Liver (tissue), 9 donors: ENCODE data around the gene TRAPPC2L. TPM values are rescaled to one million over a fixed set of nuclear protein-coding genes. Genes with fewer than 3 reads are reported as not detected.
"Not testable (repeated sequence)": the region's sequence is repeated elsewhere in the genome, so short reads cannot be mapped to it uniquely, and the experiment has no call there.

Experiments
- DNase-seq: peaks from one replicate; pipeline ENCODE4 v3.0.0-alpha.2; 2017; ENCODE audit warnings: low spot score
- H3K27ac ChIP-seq, 2 donors: one replicate each; pipeline ENCODE4 v1.7.0; 2013; ENCODE audit warnings: inconsistent platforms in 2 of 2, low read length in 2 of 2, control low read depth in 1 of 2, low read depth in 1 of 2, mild to moderate bottlenecking in 1 of 2
- H3K27me3 ChIP-seq, 4 donors: one replicate each; pipeline versions ENCODE4 v1.6.1 to v1.7.0; 2013; ENCODE audit warnings: low read length in 3 of 4, inconsistent platforms in 1 of 4, mild to moderate bottlenecking in 1 of 4, moderate library complexity in 1 of 4; ENCODE audit not compliant: control insufficient read depth in 4 of 4, insufficient read depth in 4 of 4
- H3K36me3 ChIP-seq, 4 donors: one replicate each; pipeline versions ENCODE4 v1.6.1 to v1.7.0; 2013; ENCODE audit warnings: low read length in 3 of 4, mild to moderate bottlenecking in 3 of 4, low read depth in 1 of 4, moderate library complexity in 1 of 4; ENCODE audit not compliant: control insufficient read depth in 4 of 4, insufficient read depth in 3 of 4
- H3K4me1 ChIP-seq, 4 donors: one replicate each; pipeline versions ENCODE4 v1.6.1 to v1.7.0; 2013; ENCODE audit warnings: low read length in 3 of 4, mild to moderate bottlenecking in 3 of 4, moderate library complexity in 1 of 4; ENCODE audit not compliant: control insufficient read depth in 4 of 4, insufficient read depth in 4 of 4
- H3K4me3 ChIP-seq, 3 donors: one replicate each; pipeline versions ENCODE4 v1.6.1 to v1.7.0; 2013; ENCODE audit warnings: low read length in 3 of 3, control low read depth in 1 of 3, low read depth in 1 of 3, mild to moderate bottlenecking in 1 of 3
- H3K9ac ChIP-seq, 2 donors: one replicate each; pipeline ENCODE4 v1.7.0; 2013; ENCODE audit warnings: low read length in 2 of 2, mild to moderate bottlenecking in 2 of 2, moderate library complexity in 2 of 2, control low read depth in 1 of 2, low read depth in 1 of 2
- H3K9me3 ChIP-seq, 4 donors: one replicate each; pipeline versions ENCODE4 v1.6.1 to v1.7.0; 2013; ENCODE audit warnings: low read length in 3 of 4; ENCODE audit not compliant: control insufficient read depth in 4 of 4
- ATF3 ChIP-seq: IDR thresholded peaks from 2 replicates; pipeline ENCODE4 v1.6.1; 2016; ENCODE audit warnings: antibody characterized with exemption
- CTCF ChIP-seq: fragments of 150-350 bp; IDR thresholded peaks from 2 replicates; pipeline ENCODE4 v1.5.1; 2017; ENCODE audit warnings: improper control_type of control experiment, low read depth, low read length; ENCODE audit not compliant: missing input control
- EGR1 ChIP-seq, 2 donors: IDR thresholded peaks; 2 replicates each; pipeline ENCODE4 v1.6.1; 2016 to 2018; ENCODE audit warnings: antibody characterized with exemption in 2 of 2, low read depth in 2 of 2
- FOXA1 ChIP-seq: IDR thresholded peaks from 2 replicates; pipeline ENCODE4 v1.6.1; 2016; ENCODE audit warnings: antibody characterized with exemption
- FOXA2 ChIP-seq: IDR thresholded peaks from 2 replicates; pipeline ENCODE4 v1.6.1; 2016; ENCODE audit warnings: antibody characterized with exemption
- GABPA ChIP-seq, 2 donors: IDR thresholded peaks in 1 of 2; conservative IDR thresholded peaks in 1 of 2; 2 replicates each; pipeline ENCODE4 v1.6.1; 2016; ENCODE audit warnings: antibody characterized with exemption in 2 of 2, mild to moderate bottlenecking in 1 of 2, moderate library complexity in 1 of 2
- HNF4A ChIP-seq, 2 donors: conservative IDR thresholded peaks; 2 replicates each; pipeline ENCODE4 v1.6.1; 2016; ENCODE audit warnings: antibody characterized with exemption in 2 of 2, mild to moderate bottlenecking in 2 of 2
- MAX ChIP-seq: IDR thresholded peaks from 2 replicates; pipeline ENCODE4 v1.6.1; 2016; ENCODE audit warnings: antibody characterized with exemption
- NR2F2 ChIP-seq: IDR thresholded peaks from 2 replicates; pipeline ENCODE4 v1.6.1; 2016; ENCODE audit warnings: antibody characterized with exemption
- RAD21 ChIP-seq, 2 donors: IDR thresholded peaks; 2 replicates each; pipeline ENCODE4 v1.6.1; 2016; ENCODE audit warnings: antibody characterized with exemption in 2 of 2, mild to moderate bottlenecking in 2 of 2
- REST ChIP-seq: IDR thresholded peaks from 2 replicates; pipeline ENCODE4 v1.6.1; 2016; ENCODE audit warnings: antibody characterized with exemption, mild to moderate bottlenecking
- SP1 ChIP-seq: IDR thresholded peaks from 2 replicates; pipeline ENCODE4 v1.6.1; 2018; ENCODE audit warnings: antibody characterized with exemption, mild to moderate bottlenecking
- YY1 ChIP-seq: IDR thresholded peaks from 2 replicates; pipeline ENCODE4 v1.6.1; 2016; ENCODE audit warnings: antibody characterized with exemption, mild to moderate bottlenecking
- ZBTB33 ChIP-seq: IDR thresholded peaks from 2 replicates; pipeline ENCODE4 v1.6.1; 2016; ENCODE audit warnings: antibody characterized with exemption
- WGBS: extraction: QIAGEN DNeasy Blood & Tissue Kit; methylation state at CpG from one replicate; pipeline ENCODE4 v1.1.7; 2013; 5-methylcytosine and 5-hydroxymethylcytosine counted together
- polyA plus RNA-seq, 2 donors: library from polyadenylated mRNA; stranded (reverse) in 1 of 2; unstranded in 1 of 2; fragments of 200-250 nt in 1 of 2; fragments of >200 nt in 1 of 2; fragmentation: Nextera tagmentation in 1 of 2; extraction: Ambion mirVana in 1 of 2; gene quantifications; one replicate each; pipeline versions ENCODE4 v1.2.1 to v1.2.3, GENCODE V29; 2013 to 2015
- total RNA-seq, 2 donors: library from RNA; depleted of rRNA; stranded (reverse); fragments of >200 nt; gene quantifications; one replicate each; pipeline ENCODE4 v1.2.3, GENCODE V29; 2014
- donor health status: healthy.
- donor health status: healthy.
- donor health status: healthy.
- donor health status: healthy.
- donor health status: healthy.

Gene TRAPPC2L
- total and polyA plus RNA-seq, 4 donors, result 16.3 to 59.4 (median 22.2) TPM

GRCh38 chr16:88892065-88892464, 35.1 kb downstream of the TRAPPC2L start:
- Histone ChIP-seq H3K4me3 (no peak overlapping the region), H3K36me3 (no peaks in the 10 kb centered on the region), H3K9me3 (no peaks in the 10 kb centered on the region), H3K27me3 (no peaks in the 10 kb centered on the region), H3K4me1 (peaks cover 0 to 8% (median 5%) of the 10 kb centered on the region in 4 donors), H3K9ac (no peak overlapping the region), H3K27ac (no peak overlapping the region)
- no peak for DNase-seq
- TF ChIP-seq GABPA (IDR thresholded peaks at IDR 0.05 in 1 of 2, conservative IDR thresholded peaks at IDR 0.05 in 1 of 2) (no peak), FOXA2 (no peak), EGR1 (IDR thresholded peaks at IDR 0.05; ENCODE audit: low read depth in 2 of 2) (no peak), RAD21 (IDR thresholded peaks at IDR 0.05) (no peak), REST (no peak), SP1 (no peak), ATF3 (no peak), MAX (no peak), FOXA1 (no peak), YY1 (no peak), CTCF (no peak), HNF4A (conservative IDR thresholded peaks at IDR 0.05) (no peak)
- WGBS, result 91% methylated on average over 20 of the region's 20 CpGs

GRCh38 chr16:88893127-88893968, 36.4 kb downstream of the TRAPPC2L start:
- DNase-seq, result no peak
- H3K4me1 ChIP-seq, result no peaks in the 10 kb centered on the region
- H3K4me3 ChIP-seq, result no peak overlapping the region
- H3K27me3 ChIP-seq, result no peaks in the 10 kb centered on the region
- H3K36me3 ChIP-seq, result no peaks in the 10 kb centered on the region
- TF ChIP-seq NR2F2 (no peak), ZBTB33 (no peak), GABPA (IDR thresholded peaks at IDR 0.05 in 1 of 2, conservative IDR thresholded peaks at IDR 0.05 in 1 of 2) (no peak), EGR1 (IDR thresholded peaks at IDR 0.05; ENCODE audit: low read depth in 2 of 2) (no peak)
- no peaks in the 10 kb centered on the region for H3K9me3 ChIP-seq
- H3K27ac ChIP-seq, result no peak overlapping the region
- WGBS, result 89% methylated on average over 19 of the region's 19 CpGs
- H3K9ac ChIP-seq, result no peak overlapping the region

GRCh38 chr16:88894266-88894665, 37.3 kb downstream of the TRAPPC2L start:
- not testable (repeated sequence) for DNase-seq, H3K4me3 ChIP-seq, H3K27ac ChIP-seq, H3K9ac ChIP-seq, H3K27me3 ChIP-seq, H3K4me1 ChIP-seq, H3K36me3 ChIP-seq, H3K9me3 ChIP-seq
- 97% methylated on average over 5 of the region's 6 CpGs for WGBS
